Limb (tissue), 2 donors: ENCODE measurements around the gene RASA3.

ENCODE experiments used
- DNase-seq, 2 donors: peaks; one replicate each; pipeline ENCODE4 v3.0.0-alpha.2; 2016; ENCODE audit errors: extremely low spot score in 2 of 2

RASA3 gene

DNA sequence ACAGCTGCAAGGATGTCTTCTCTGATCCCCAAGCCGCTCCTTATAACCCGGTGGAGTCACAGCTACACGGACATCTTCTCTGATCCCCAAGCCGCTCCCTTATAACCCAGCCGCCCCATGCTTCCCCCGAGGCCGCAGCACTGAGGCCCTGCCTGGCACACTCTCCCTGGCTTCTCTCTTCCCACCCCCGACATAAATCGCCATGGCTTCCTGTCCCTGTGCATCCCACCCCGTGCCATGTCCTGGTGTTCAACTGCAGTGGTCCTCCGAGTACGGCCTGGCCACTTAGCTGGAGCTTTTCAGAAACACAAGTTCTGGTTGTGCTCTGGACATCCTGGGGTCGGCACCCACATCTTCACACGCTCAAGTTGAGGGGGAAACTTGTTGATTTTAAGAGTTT is 60.4 kb downstream of the RASA3 start:
- DNase-seq = no peak

GRCh38 chr13:114071410-114071809 is 61.0 kb downstream of the RASA3 start:
- peak in 1 of 2 donors; percentile 35 for DNase-seq

DNA sequence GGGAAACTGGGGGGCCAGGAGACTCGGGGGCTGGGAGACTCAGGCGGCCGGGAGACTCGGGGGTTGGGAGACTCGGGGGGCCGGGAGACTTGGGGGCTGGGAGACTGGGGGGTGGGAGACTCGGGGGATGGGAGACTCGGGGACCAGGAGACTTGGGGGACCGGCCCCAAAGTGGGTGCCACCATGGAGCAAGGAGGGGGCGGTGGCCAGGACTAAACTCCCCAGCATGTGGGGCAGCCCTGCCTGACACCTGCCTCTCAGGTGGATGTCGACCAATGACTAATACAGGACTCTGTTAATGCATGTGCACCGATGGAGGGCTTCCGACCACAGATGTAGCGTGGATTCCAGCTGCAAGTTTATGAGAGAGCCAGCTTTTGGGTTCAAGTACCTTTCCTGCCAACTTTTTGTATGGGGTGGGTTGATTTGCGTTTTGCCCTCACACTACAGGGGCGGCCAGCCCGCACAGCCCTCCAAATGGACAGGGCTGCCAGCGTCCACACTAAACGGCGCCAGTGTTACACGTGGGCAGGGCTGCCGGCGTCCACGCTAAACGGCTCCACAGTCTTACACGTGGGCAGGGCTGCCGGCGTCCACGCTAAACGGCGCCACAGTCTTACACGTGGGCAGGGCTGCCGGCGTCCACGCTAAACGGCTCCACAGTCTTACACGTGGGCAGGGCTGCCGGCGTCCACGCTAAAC is 62.2 kb downstream of the RASA3 start:
- no peak for DNase-seq

DNA sequence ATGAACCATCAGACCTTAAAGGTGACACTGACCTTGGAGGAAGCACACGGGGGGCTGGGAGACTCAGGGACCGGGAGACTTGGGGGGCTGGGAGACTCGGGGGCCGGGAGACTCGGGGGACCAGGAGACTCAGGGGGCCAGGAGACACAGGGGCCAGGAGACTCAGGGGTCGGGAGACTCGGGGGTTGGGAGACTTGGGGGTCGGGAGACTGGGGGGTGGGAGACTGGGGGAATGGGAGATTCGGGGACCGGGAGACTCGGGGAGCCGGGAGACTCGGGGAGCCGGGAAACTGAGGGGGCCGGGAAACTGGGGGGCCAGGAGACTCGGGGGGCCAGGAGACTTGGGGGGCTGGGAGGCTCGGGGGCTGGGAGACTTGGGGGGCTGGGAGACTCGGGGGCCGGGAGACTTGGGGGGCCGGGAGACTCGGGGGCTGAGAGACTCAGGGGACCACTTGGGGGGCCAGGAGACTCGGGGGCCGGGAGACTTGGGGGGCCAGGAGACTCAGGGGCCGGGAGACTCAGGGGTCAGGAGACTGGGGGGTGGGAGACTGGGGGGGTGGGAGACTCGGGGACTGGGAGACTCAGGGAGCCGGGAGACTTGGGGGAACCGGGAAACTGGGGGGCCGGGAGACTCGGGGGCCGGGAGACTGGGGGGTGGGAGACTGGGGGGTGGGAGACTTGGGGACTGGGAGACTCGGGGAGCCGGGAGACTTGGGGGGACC is 62.9 kb downstream of the RASA3 start:
- peak in 1 of 2 donors; percentile 29 for DNase-seq

DNA sequence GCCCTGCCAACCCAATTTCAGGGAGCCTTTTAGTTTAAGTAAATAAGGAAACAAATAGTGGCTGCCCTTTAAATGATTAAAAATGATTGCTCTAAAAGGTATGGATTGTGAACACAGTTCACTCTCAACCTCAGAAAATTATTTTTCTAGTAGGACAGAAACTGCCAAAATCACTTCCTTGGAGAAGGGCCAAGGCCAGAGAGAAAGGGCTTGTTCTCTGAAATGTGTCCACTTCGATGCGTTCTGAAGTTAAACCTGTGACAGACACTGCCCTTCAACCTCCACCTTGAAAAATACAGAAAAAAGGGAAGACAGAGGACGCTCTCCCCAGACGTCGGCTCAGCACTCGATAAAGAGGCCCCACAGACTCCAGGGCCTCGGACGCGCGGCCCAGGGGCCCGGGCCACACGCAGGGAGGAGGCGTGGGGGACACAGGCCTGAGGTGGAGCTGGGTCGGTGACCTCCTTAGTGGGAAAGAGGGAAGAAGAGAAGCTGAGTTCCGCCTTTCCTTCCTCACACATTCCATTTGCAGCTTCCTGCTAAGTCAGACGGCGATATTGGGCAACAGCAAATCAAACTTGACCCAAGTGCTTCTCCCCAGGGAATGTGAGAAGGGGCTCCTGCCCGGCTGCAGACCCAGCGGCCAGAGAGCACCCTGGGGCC is 63.6 kb downstream of the RASA3 start:
- no peak for DNase-seq

- DNase-seq = no peak
Observed at GRCh38 chr13:114067886-114068651, 64.4 kb downstream of the RASA3 start.

- no peak for DNase-seq
Observed at GRCh38 chr13:114067381-114067885, 65.0 kb downstream of the RASA3 start.

DNA sequence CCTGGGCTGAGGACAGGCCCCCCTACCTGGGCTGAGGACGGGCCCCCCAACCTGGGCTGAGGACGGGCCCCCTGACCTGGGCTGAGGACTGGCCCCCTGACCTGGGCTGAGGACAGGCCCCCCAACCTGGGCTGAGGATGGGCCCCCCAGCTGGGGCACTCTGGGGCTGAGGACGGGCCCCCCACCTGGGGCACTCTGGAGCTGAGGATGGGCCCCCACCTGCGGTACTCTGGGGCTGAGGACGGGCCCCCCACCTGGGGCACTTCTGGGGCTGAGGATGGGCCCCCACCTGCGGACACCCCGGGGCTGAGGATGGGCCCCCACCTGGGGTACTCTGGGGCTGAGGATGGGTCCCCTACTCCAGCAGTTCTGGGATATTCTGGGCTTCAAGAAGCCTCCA is 65.5 kb downstream of the RASA3 start:
- no peak for DNase-seq

DNA sequence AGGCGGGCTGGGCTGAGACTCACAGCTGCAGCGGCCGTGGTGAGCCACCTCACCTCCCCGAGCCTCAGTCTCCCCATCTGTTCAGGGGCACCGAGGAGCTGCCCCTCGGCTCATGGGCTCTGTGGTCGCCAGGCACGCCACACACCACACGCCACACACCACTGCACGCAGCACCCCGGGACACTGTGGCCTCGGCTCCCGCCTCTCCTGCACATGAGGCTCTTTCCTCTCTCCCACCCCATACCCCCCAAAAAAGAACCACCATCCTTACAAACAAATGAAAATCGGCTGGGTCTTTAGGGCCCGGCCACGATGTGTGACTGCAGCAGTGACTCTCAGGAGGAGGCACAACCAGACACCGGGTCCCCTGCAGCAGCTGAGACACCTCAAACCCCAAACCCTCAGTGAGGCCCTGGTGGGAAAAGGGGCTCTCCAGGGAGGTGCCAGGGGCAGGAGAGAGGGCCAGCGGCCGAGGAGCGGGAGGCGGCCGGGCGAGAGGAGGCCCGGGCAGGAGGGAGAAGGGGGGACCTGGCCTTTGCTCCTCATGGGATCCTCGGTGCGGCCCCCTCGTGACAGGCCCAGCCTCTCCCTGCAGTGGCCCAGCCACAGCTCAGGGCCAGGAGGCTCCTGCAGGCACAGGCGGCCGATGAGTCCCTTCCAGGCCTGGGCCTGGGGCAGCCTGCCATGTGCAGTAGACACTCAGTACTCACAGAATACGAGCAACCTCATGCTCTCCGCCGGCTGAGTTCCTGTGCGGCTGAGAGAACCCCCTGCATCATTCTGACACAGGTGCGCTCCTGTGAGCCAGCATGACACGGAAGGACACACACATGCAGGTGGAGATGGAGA is 66.3 kb downstream of the RASA3 start:
- DNase-seq = no peak

GRCh38 chr13:114065141-114065925 is 67.1 kb downstream of the RASA3 start:
- DNase-seq = peak; percentile 92 to 94

GRCh38 chr13:114064450-114065140 is 67.8 kb downstream of the RASA3 start:
- DNase-seq = peak in 1 of 2 donors; percentile 58

DNA sequence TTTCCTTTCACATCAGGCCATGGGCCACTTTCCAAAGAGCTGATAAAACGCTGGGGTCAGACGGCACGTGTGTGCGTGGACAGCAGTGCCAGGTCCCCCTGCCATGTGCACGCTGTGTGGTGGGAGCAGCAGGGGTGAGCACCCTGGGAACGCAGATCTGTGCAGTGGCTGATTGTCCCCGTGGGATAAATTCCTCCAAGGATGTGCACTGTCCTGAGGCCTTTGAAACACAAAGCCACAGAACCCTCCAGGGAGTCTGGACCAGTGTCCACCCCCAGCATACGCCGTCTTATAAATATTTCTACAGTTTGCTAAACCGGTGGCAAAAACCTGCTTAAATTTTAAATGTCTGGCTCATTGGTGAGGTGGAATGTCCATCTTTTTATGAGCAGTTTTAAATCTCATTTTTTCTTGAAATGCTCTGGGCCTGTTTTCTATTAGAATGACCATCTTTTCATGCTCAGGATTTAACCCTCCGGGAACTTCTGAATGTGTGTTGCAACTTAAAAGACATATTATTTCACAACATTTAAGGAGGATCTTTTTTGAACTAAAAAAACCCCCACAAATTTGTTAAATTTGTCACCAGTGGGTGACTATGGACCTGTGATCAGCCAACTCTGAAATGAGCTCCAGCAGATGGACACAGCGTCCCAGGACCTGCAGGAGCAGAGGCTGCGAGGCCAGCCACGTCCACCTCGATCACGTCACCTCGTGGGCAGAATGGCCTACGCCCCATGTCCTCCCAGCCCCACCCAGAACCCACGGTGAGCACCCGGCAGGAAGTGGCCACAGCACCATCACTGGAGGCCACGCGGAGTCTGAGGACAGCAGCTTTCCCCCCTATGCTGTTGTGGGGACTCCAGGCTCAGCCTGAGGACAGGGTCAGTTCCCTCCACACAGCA is 68.6 kb downstream of the RASA3 start:
- no peak for DNase-seq

- no peak for DNase-seq
Observed at GRCh38 chr13:114062754-114063153, 69.7 kb downstream of the RASA3 start.

GRCh38 chr13:114062341-114062740 is 70.1 kb downstream of the RASA3 start:
- DNase-seq = no peak

- DNase-seq = no peak
Observed at GRCh38 chr13:114061744-114062143, 70.7 kb downstream of the RASA3 start.

DNA sequence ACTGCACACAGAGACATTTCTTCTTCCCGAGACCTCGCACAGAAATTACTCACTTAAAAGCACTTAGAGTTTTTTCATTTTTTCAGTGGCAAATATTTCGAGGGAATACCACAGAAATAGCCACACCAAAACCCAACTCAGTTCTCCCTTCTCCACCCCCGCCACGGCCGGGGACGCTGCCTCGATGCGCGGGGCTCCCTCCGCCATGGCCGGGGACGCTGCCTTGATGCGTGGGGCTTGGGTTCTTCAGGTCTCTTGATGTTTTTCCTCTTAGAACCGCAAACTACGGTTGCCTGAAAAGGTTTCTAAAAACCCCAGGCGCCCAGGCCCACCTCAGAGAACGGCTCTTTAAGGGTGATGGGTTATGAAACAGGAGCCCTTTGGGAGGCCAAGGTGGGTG is 71.4 kb downstream of the RASA3 start:
- no peak for DNase-seq

DNA sequence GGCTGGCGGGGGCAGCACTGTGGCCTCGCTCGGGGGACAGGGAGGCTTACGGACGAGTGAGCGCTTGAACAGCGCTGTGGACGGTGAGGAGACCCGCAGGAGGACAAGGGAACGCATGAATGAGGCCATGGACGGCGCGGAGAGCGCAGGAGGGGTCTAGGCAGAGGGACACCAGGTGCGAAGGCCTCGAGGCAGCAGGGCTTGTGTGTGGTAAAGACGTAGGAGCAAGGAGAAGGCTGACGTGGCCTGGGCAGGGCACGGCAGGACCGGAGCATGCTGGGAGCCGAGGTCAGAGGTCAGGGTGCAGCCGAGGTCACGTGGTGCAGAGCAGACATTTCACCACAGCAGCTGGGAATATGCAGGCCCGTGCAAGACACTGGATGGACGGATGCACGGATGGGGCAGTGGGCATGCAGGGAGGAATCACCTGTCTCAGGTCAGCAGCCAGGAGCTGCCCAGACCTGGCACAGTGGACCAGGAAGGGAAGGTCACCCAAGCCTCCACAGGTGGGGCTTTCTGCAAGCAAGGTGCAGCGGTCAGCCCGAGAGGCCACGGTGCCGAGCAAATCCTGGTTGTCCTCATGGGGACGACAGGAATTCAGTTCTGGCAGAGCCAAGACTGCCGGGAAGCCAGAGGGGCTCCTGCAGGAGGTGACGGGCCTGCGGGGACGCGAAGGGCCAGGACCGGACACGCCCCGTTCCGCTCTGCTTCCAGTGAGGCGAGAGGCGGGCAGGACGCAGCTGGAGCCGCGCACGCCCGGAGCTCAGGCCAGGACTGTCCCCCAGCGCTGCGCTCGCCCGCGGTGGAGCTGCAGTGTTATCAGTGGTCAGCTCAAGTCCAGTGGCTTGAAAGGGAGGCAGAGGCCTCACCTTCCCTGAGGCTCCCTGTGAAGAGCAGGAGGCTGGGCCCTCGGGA is 72.2 kb downstream of the RASA3 start:
- DNase-seq = no peak
